Mesenchymal stem cell (in vitro differentiated cells and primary cell): Measurements from ENCODE around the gene ANKS1B.

Experiments used
- DNase-seq: peaks from one replicate; pipeline ENCODE4 v3.0.0-alpha.2; 2013
- H2AFZ ChIP-seq: one replicate; pipeline ENCODE4 v1.6.1; 2013; ENCODE audit warnings: low read depth, mild to moderate bottlenecking, control low read depth, inconsistent platforms, low read length, moderate library complexity
- H2AK5ac ChIP-seq: 2 replicates; pipeline ENCODE4 v1.6.1; 2013; ENCODE audit warnings: low read length, moderate library complexity, mild to moderate bottlenecking, inconsistent platforms; ENCODE audit not compliant: severe bottlenecking
- H2BK120ac ChIP-seq: one replicate; pipeline ENCODE4 v1.6.1; 2013; ENCODE audit warnings: low read depth, mild to moderate bottlenecking, inconsistent platforms, low read length, moderate library complexity
- H2BK12ac ChIP-seq, 2 experiments: one replicate each; pipeline ENCODE4 v1.6.1; 2013; ENCODE audit warnings: inconsistent platforms in 2 of 2, low read length in 2 of 2, mild to moderate bottlenecking in 2 of 2, moderate library complexity in 2 of 2, control low read depth in 1 of 2
- H2BK15ac ChIP-seq: one replicate; pipeline ENCODE4 v1.6.1; 2013; ENCODE audit warnings: mild to moderate bottlenecking, low read depth, inconsistent platforms; ENCODE audit not compliant: poor library complexity, severe bottlenecking
- H2BK5ac ChIP-seq: 2 replicates; pipeline ENCODE4 v1.6.1; 2013; ENCODE audit warnings: low read depth, mild to moderate bottlenecking, low read length, control low read depth, inconsistent platforms; ENCODE audit not compliant: poor library complexity, severe bottlenecking
- H3K14ac ChIP-seq, 2 experiments: one replicate each; pipeline ENCODE4 v1.6.1; 2013; ENCODE audit warnings: inconsistent platforms in 2 of 2, low read length in 2 of 2, control low read depth in 1 of 2, mild to moderate bottlenecking in 1 of 2, moderate library complexity in 1 of 2
- H3K18ac ChIP-seq, 2 experiments: one replicate each; pipeline ENCODE4 v1.6.1; 2013; ENCODE audit warnings: inconsistent platforms in 2 of 2, low read length in 2 of 2, control low read depth in 1 of 2, low read depth in 1 of 2, mild to moderate bottlenecking in 1 of 2
- H3K23ac ChIP-seq, 2 experiments: one replicate each; pipeline ENCODE4 v1.6.1; 2013; ENCODE audit warnings: inconsistent platforms in 2 of 2, low read length in 2 of 2, mild to moderate bottlenecking in 2 of 2, moderate library complexity in 2 of 2, control low read depth in 1 of 2
- H3K27ac ChIP-seq: 2 replicates; pipeline ENCODE4 v1.5.1; 2013; ENCODE audit warnings: mild to moderate bottlenecking, moderate library complexity, low read length, control low read depth, inconsistent platforms; ENCODE audit not compliant: poor library complexity, severe bottlenecking
- H3K27me3 ChIP-seq, 2 experiments: 2 replicates each; pipeline versions ENCODE4 v1.6.1 to v1.7.0; 2013; ENCODE audit warnings: low read length in 2 of 2, mild to moderate bottlenecking in 2 of 2, moderate library complexity in 2 of 2, control low read depth in 1 of 2, inconsistent platforms in 1 of 2; ENCODE audit not compliant: control insufficient read depth in 1 of 2, insufficient read depth in 1 of 2
- H3K36me3 ChIP-seq, 2 experiments: 2 replicates each; pipeline versions ENCODE4 v1.6.1 to v1.7.0; 2013; ENCODE audit warnings: low read length in 2 of 2, control low read depth in 1 of 2, inconsistent platforms in 1 of 2, low read depth in 1 of 2, mild to moderate bottlenecking in 1 of 2; ENCODE audit not compliant: insufficient read depth in 2 of 2, control insufficient read depth in 1 of 2
- H3K4ac ChIP-seq, 2 experiments: one replicate each; pipeline ENCODE4 v1.6.1; 2013; ENCODE audit warnings: inconsistent platforms in 2 of 2, low read length in 2 of 2, mild to moderate bottlenecking in 2 of 2, moderate library complexity in 2 of 2, control low read depth in 1 of 2, low read depth in 1 of 2
- H3K4me1 ChIP-seq: 2 replicates; pipeline ENCODE4 v1.6.1; 2013; ENCODE audit warnings: low read depth, low read length, control low read depth; ENCODE audit not compliant: control insufficient read depth, insufficient read depth
- H3K4me2 ChIP-seq: 2 replicates; pipeline ENCODE4 v1.6.1; 2013; ENCODE audit warnings: low read length, mild to moderate bottlenecking, inconsistent platforms; ENCODE audit not compliant: poor library complexity, severe bottlenecking
- H3K4me3 ChIP-seq, 2 experiments: 2 replicates each; pipeline versions ENCODE4 v1.5.1 to v1.7.0; 2013; ENCODE audit warnings: low read length in 2 of 2, mild to moderate bottlenecking in 2 of 2, control low read depth in 1 of 2, low read depth in 1 of 2; ENCODE audit not compliant: insufficient read depth in 1 of 2
- H3K79me1 ChIP-seq: replicated peaks from 2 replicates; pipeline ENCODE4 v1.6.1; 2013; ENCODE audit warnings: mild to moderate bottlenecking, control low read depth, low read length, inconsistent platforms; ENCODE audit not compliant: poor library complexity, severe bottlenecking
- H3K9ac ChIP-seq: 2 replicates; pipeline ENCODE4 v1.7.0; 2013; ENCODE audit warnings: mild to moderate bottlenecking, low read length, moderate library complexity
- H3K9me3 ChIP-seq: 2 replicates; pipeline ENCODE4 v1.7.0; 2013; ENCODE audit warnings: mild to moderate bottlenecking, low read length; ENCODE audit not compliant: control insufficient read depth
- H4K8ac ChIP-seq: one replicate; pipeline ENCODE4 v1.6.1; 2013; ENCODE audit warnings: inconsistent platforms, mild to moderate bottlenecking, low read length, moderate library complexity
- H4K91ac ChIP-seq: one replicate; pipeline ENCODE4 v1.6.1; 2013; ENCODE audit warnings: mild to moderate bottlenecking, low read length, inconsistent platforms
- WGBS: methylation state at CpG from one replicate; pipeline ENCODE4 v1.1.7; 2013; ENCODE audit warnings: mixed read lengths; 5-methylcytosine and 5-hydroxymethylcytosine counted together

ANKS1B gene

DNA sequence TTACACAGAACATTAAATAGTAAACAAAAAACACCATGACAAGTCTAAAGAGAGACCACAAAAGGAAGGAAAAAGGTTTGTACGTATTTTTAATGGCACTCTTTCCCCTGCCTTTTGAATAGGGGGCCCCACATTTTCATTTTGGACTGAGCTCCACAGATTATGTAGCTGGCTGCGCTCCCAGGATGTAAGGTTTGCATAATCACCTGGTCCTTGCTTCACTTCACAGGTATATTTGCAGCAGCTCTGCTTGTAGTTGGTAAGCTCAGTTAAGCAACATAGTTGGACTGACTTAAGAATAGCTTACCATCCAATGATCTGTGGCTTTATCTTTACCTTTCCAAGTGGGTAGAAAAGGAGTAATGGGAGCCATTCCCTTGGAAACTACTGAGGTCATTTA, 885.0 kb downstream of the ANKS1B start:
- Histone ChIP-seq H3K9me3 (no peaks in the 10 kb centered on the region), H3K18ac (no peak overlapping the region), H4K91ac (no peak overlapping the region), H4K8ac (no peak overlapping the region), H3K9ac (no peak overlapping the region), H2AK5ac (no peak overlapping the region), H2BK12ac (no peak overlapping the region), H3K14ac (no peak overlapping the region), H3K27me3 (no peaks in the 10 kb centered on the region), H2BK5ac (no peak overlapping the region), H3K79me1 (no peaks in the 10 kb centered on the region), H3K23ac (no peak overlapping the region), H3K4ac (no peak overlapping the region), H3K4me3 (no peak overlapping the region), H2AFZ (no peak overlapping the region), H3K36me3 (no peaks in the 10 kb centered on the region), H3K4me2 (no peak overlapping the region), H3K27ac (no peak overlapping the region), H2BK15ac (no peak overlapping the region), H3K4me1 (no peaks in the 10 kb centered on the region), H2BK120ac (no peak overlapping the region)
- 75% methylated on average over 2 of the region's 2 CpGs for WGBS
- no peak for DNase-seq

DNA sequence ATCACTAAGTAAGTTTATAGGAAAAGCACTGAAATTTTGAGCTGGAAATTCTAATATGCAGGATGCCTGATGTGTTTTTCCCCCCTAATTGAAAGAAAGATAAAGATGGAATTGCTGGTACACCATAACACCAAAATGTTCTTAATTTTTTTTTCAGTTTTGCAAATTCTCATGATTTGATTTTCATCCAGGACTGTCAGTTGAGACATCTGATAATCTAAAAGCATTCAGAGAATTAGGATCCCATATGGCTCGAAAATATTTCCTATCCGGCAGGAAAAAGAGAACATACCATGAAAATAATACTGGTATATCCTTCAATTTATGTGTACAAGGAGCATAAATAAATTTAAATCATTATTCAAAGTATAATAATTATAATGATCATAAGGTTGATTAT, 887.6 kb downstream of the ANKS1B start:
- Histone ChIP-seq H2BK12ac (no peak overlapping the region), H3K36me3 (no peaks in the 10 kb centered on the region), H2AFZ (no peak overlapping the region), H3K4me1 (no peaks in the 10 kb centered on the region), H2BK120ac (no peak overlapping the region), H3K4me3 (no peak overlapping the region), H2BK5ac (no peak overlapping the region), H3K27ac (no peak overlapping the region), H3K27me3 (no peaks in the 10 kb centered on the region), H2AK5ac (no peak overlapping the region), H3K14ac (no peak overlapping the region), H4K8ac (no peak overlapping the region), H2BK15ac (no peak overlapping the region), H3K9ac (no peak overlapping the region), H3K79me1 (no peaks in the 10 kb centered on the region), H3K4ac (no peak overlapping the region), H3K23ac (no peak overlapping the region), H4K91ac (no peak overlapping the region), H3K18ac (no peak overlapping the region), H3K9me3 (no peaks in the 10 kb centered on the region), H3K4me2 (no peak overlapping the region)
- WGBS, result no CpG with 5 or more reads among the region's 2 CpGs
- no peak for DNase-seq

DNA sequence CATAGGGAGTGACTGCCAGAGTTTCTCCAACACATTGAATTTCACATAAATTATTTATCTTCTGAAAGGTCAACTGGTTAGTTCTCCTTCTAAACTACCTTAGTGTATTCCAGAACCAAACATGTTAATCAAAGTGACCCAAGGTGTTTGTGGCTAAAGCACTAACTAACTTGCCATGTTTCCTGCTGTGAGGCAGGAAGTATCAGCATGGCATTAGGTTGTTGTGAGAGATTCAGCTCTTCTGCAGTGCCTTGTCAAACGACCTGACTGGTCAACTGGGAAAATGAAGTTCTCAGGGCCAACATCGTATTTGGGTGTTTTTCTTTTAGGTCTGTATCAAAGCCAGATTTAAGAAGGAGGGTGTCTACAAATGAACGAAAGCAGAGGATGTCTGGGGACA, 891.6 kb downstream of the ANKS1B start:
- Histone ChIP-seq H3K27me3 (no peaks in the 10 kb centered on the region), H3K4me1 (no peaks in the 10 kb centered on the region), H2BK120ac (no peak overlapping the region), H3K9ac (no peak overlapping the region), H3K18ac (no peak overlapping the region), H2BK12ac (no peak overlapping the region), H3K27ac (no peak overlapping the region), H2BK15ac (no peak overlapping the region), H3K14ac (no peak overlapping the region), H2AFZ (no peak overlapping the region), H3K36me3 (no peaks in the 10 kb centered on the region), H3K9me3 (no peaks in the 10 kb centered on the region), H3K4ac (no peak overlapping the region), H4K8ac (no peak overlapping the region), H3K23ac (no peak overlapping the region), H2AK5ac (no peak overlapping the region), H3K4me3 (no peak overlapping the region), H4K91ac (no peak overlapping the region), H3K79me1 (no peaks in the 10 kb centered on the region), H3K4me2 (no peak overlapping the region), H2BK5ac (no peak overlapping the region)
- 27% methylated on average over 3 of the region's 3 CpGs for WGBS
- DNase-seq, result no peak

DNA sequence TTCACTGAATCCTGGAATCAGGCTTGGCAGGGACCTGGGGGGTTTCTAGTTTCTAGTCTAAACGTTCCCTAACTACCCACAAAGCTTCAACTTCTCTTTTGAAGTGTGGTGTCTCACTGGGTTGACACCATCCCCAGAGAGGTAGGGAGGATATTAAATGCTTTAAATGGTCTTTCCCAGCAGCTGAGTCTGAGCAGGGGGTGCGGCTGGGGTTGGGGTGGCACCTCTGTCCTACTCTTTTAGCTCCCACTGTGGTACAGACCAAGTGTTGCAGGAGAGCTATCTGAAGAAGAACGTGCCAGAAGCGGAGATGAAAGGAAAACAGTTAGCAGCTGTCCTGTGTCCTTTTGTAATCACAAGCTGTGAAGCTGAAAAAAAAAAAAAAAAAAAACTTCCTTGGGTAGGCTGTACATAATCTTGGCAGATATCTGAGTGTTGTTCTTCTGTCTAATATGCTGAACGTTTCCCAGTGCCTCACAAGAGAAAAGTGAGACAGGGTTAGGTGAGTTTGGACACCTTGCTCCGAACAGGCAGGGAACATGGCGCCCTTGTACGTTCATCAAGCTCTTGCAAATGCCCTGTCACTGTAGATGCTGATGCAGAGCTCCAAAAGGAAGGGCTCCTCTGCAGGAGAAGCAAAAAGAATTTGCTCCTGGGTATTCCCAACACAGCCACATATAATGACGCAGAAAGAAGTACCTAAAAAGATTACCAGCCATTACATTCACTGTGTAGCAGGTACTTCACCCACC, 892.5 kb downstream of the ANKS1B start:
- no peak overlapping the region for H3K27ac ChIP-seq
- H3K14ac ChIP-seq, result no peak overlapping the region
- H3K4me1 ChIP-seq, result no peaks in the 10 kb centered on the region
- no peak overlapping the region for H4K8ac ChIP-seq
- no peak for DNase-seq
- no peak overlapping the region for H2AFZ ChIP-seq
- no peak overlapping the region for H2AK5ac ChIP-seq
- H3K4me2 ChIP-seq, result no peak overlapping the region
- H3K27me3 ChIP-seq, result no peaks in the 10 kb centered on the region
- no peak overlapping the region for H3K9ac ChIP-seq
- no peaks in the 10 kb centered on the region for H3K36me3 ChIP-seq
- no peak overlapping the region for H4K91ac ChIP-seq
- 50% methylated on average over 7 of the region's 9 CpGs for WGBS
- no peak overlapping the region for H2BK120ac ChIP-seq
- no peaks in the 10 kb centered on the region for H3K9me3 ChIP-seq
- no peak overlapping the region for H3K4ac ChIP-seq
- no peak overlapping the region for H3K18ac ChIP-seq
- H3K4me3 ChIP-seq, result no peak overlapping the region
- H2BK12ac ChIP-seq, result no peak overlapping the region
- H3K79me1 ChIP-seq, result no peaks in the 10 kb centered on the region
- H3K23ac ChIP-seq, result no peak overlapping the region
- no peak overlapping the region for H2BK15ac ChIP-seq
- no peak overlapping the region for H2BK5ac ChIP-seq
